K562 (cell line): ENCODE measurements around the gene IFNK. TPM values are rescaled to one million over a fixed set of nuclear protein-coding genes. Genes with fewer than 3 reads are reported as not detected.

Experiments
- ATAC-seq: fragments of 200-7000 bp; cut with Tn5 transposase; 3 replicates; pipeline ENCODE4 v1.9.1; 2020; ENCODE audit warnings: moderate library complexity
- BruUV-seq: library from RNA; stranded (reverse); fragments of 400-500 nt; replicated peaks from 2 replicates; lab custom pipeline; 2021; lab: Mats Ljungman, UMichigan
- CTCF ChIA-PET: fragments of 300-600 bp; formaldehyde crosslinking; extraction: SDS; loops from one replicate; lab custom pipeline; 2021; ENCODE audit warnings: low intra/inter-chr PET ratio; lab: Yijun Ruan, JAX
- POLR2A ChIA-PET: fragments of 300-600, 350-650 bp; sonication (Branson Sonifier 250); formaldehyde crosslinking; extraction: SDS; loops from one replicate; lab custom pipeline; 2021; ENCODE audit warnings: antibody characterized with exemption, inconsistent platforms; lab: Yijun Ruan, JAX
- DNase-seq, 4 experiments: peaks; one replicate each; pipeline versions ENCODE4 v3.0.0 to v3.0.0-alpha.2; 2011 to 2018; ENCODE audit warnings: low spot score in 3 of 4, mixed read lengths in 3 of 4; ENCODE audit errors: extremely low read depth in 1 of 4
- FAIRE-seq: peaks from 2 replicates; lab custom pipeline; 2011; peaks lifted over from hg19 to GRCh38; lab: Jason Lieb, UNC
- H2AFZ ChIP-seq: 2 replicates; pipeline ENCODE4 v1.6.0; 2011; ENCODE audit warnings: low read depth, low read length, control low read depth, inconsistent platforms
- H3K27ac ChIP-seq: fragments of 200-600 bp; 3 replicates; pipeline ENCODE4 v1.8.0; 2011; ENCODE audit warnings: low read depth, mild to moderate bottlenecking, control low read depth, inconsistent platforms, low read length, moderate library complexity, mixed read lengths; ENCODE audit errors: extremely low read depth
- H3K27me3 ChIP-seq, 2 experiments: fragments of 300-600 bp in 1 of 2; 2 replicates in 1 of 2; 3 replicates in 1 of 2; pipeline versions ENCODE4 v1.6.0 to v1.8.0; 2011; ENCODE audit warnings: inconsistent platforms in 2 of 2, low read length in 2 of 2, mild to moderate bottlenecking in 1 of 2, mixed read lengths in 1 of 2, moderate library complexity in 1 of 2; ENCODE audit not compliant: control insufficient read depth in 2 of 2, insufficient read depth in 2 of 2
- H3K36me3 ChIP-seq: fragments of 300-600 bp; 3 replicates; pipeline ENCODE4 v1.8.0; 2011; ENCODE audit warnings: mild to moderate bottlenecking, low read length, inconsistent platforms; ENCODE audit not compliant: control insufficient read depth, insufficient read depth
- H3K4me1 ChIP-seq, 2 experiments: fragments of 200-600 bp in 1 of 2; replicated peaks in 1 of 2; 2 replicates in 1 of 2; 3 replicates in 1 of 2; pipeline versions ENCODE4 v1.5.1 to v1.8.0; 2011; ENCODE audit warnings: inconsistent platforms in 2 of 2, low read length in 2 of 2, mild to moderate bottlenecking in 1 of 2, mixed read lengths in 1 of 2, moderate library complexity in 1 of 2; ENCODE audit not compliant: control insufficient read depth in 2 of 2, insufficient read depth in 2 of 2
- H3K4me2 ChIP-seq: 2 replicates; pipeline ENCODE4 v1.6.1; 2011; ENCODE audit warnings: low read length, control low read depth, inconsistent platforms, mixed read lengths; ENCODE audit not compliant: insufficient read depth
- H3K4me3 ChIP-seq: fragments of 200-600 bp; sonication (generic), shearing (Covaris generic); 2 replicates; pipeline ENCODE4 v1.5.1; 2016; ENCODE audit warnings: control low read depth, inconsistent platforms
- H3K79me2 ChIP-seq: fragments of 200-600 bp; 3 replicates; pipeline ENCODE4 v1.8.0; 2011; ENCODE audit warnings: low read length, inconsistent platforms; ENCODE audit not compliant: control insufficient read depth, insufficient read depth
- H3K9ac ChIP-seq, 2 experiments: 2 replicates each; pipeline versions ENCODE4 v1.6.0 to v1.6.1; 2011; ENCODE audit warnings: low read depth in 2 of 2, low read length in 2 of 2, control low read depth in 1 of 2, inconsistent platforms in 1 of 2, mild to moderate bottlenecking in 1 of 2, mixed read lengths in 1 of 2; ENCODE audit not compliant: insufficient read depth in 1 of 2
- H3K9me1 ChIP-seq: one replicate; pipeline ENCODE4 v1.6.0; 2011; ENCODE audit warnings: inconsistent platforms, mild to moderate bottlenecking, low read length, moderate library complexity; ENCODE audit not compliant: control insufficient read depth, insufficient read depth
- H3K9me3 ChIP-seq: replicated peaks from 2 replicates; pipeline ENCODE4 v1.5.1; 2011; ENCODE audit warnings: low read depth, low read length, inconsistent platforms; ENCODE audit not compliant: control insufficient read depth, insufficient read depth
- H4K20me1 ChIP-seq: replicated peaks from 2 replicates; pipeline ENCODE4 v1.6.1; 2011; ENCODE audit warnings: low read length, inconsistent platforms, mixed read lengths; ENCODE audit not compliant: control insufficient read depth, insufficient read depth
- ADNP ChIP-seq: fragments of 200-800 bp; sonication (Bioruptor generic); IDR thresholded peaks from 2 replicates; pipeline ENCODE4 v1.6.1; 2016; ENCODE audit warnings: missing genetic modification characterization, missing compliant biosample characterization
- BACH1 ChIP-seq: fragments of 200-800 bp; sonication (Bioruptor generic); IDR thresholded peaks from 2 replicates; pipeline ENCODE4 v1.6.1; 2016; ENCODE audit warnings: missing genetic modification characterization, missing compliant biosample characterization
- HIVEP1 ChIP-seq: fragments of 250-450 bp; sonication (Bioruptor Pico); IDR thresholded peaks from 2 replicates; pipeline ENCODE4 v1.4.0; 2020; ENCODE audit warnings: mild to moderate bottlenecking
- RFX1 ChIP-seq: fragments of 450-650 bp; IDR thresholded peaks from 2 replicates; pipeline ENCODE4 v1.6.1; 2016; ENCODE audit warnings: mild to moderate bottlenecking, moderate library complexity
- SIN3B ChIP-seq: fragments of 450-650 bp; IDR thresholded peaks from 2 replicates; pipeline ENCODE4 v1.6.1; 2017; ENCODE audit warnings: low read depth, mild to moderate bottlenecking, moderate library complexity
- TRIM28 ChIP-seq: fragments of 450-650 bp; IDR thresholded peaks from 2 replicates; pipeline ENCODE4 v1.6.1; 2017
- ZNF644 ChIP-seq: fragments of 200-800 bp; sonication (Bioruptor generic); IDR thresholded peaks from 2 replicates; pipeline ENCODE4 v1.6.1; 2016; ENCODE audit warnings: low read depth, missing genetic modification characterization, missing compliant biosample characterization
- ZNF696 ChIP-seq: fragments of 250-450 bp; sonication (Bioruptor Pico); conservative IDR thresholded peaks from 2 replicates; pipeline ENCODE4 v1.4.0; 2020; ENCODE audit warnings: mild to moderate bottlenecking, moderate library complexity
- WGBS: fragments of 100-300 bp; shearing (Covaris generic); methylation state at CpG from one replicate; pipeline ENCODE4 v1.1.6; 2016; ENCODE audit warnings: low coverage, mixed read lengths; ENCODE audit not compliant: insufficient coverage; ENCODE audit errors: missing lambda C conversion rate; 5-methylcytosine and 5-hydroxymethylcytosine counted together
- in situ Hi-C: fragments of 300-500 bp; cut with MboI; formaldehyde crosslinking; loops from 4 replicates; pipeline ENCODE4 v1.15.0; 2018; ENCODE audit warnings: inconsistent platforms, mixed read lengths
- intact Hi-C: fragments of 100-400 bp; cut with micrococcal nuclease; formaldehyde crosslinking; loops from 2 replicates; pipeline ENCODE4 v1.14.2; 2022
- polyA plus RNA-seq, 8 experiments: library from polyadenylated mRNA; depleted of rRNA in 4 of 8; stranded (reverse) in 5 of 8; unstranded in 3 of 8; fragments of >200 nt; fragmentation: Nextera tagmentation in 2 of 8; fragmentation: Illumina TruSeq in 1 of 8; extraction: Ambion mirVana in 2 of 8; extraction: Trizol in 1 of 8; gene quantifications; 2 replicates each; pipeline versions ENCODE4 v1.2.1 to v1.2.3, GENCODE V29; 2011 to 2014; ENCODE audit warnings: inconsistent platforms in 1 of 8, missing spikeins in 1 of 8
- total RNA-seq, 7 experiments: library from RNA; depleted of rRNA in 6 of 7; stranded (reverse); fragments of >200 nt in 6 of 7; fragmentation: Illumina TruSeq in 2 of 7; extraction: Trizol in 2 of 7; gene quantifications; 2 replicates each; pipeline versions ENCODE4 v1.2.1 to v1.2.3, GENCODE V29; 2011 to 2021; ENCODE audit warnings: low replicate concordance in 1 of 7
- TF ChIP-seq, protein P1 (sequence below): fragments of 250-450 bp; sonication (Bioruptor Pico); IDR thresholded peaks from 2 replicates; pipeline ENCODE4 v1.5.0; 2020; ENCODE audit warnings: mild to moderate bottlenecking, borderline replicate concordance
- TF ChIP-seq, protein P2 (sequence below), 3 experiments: fragments of 200-800 bp in 1 of 3; sonication (Bioruptor generic) in 1 of 3; sonication (generic) in 1 of 3; formaldehyde crosslinking in 1 of 3; IDR thresholded peaks; 2 replicates each; pipeline versions ENCODE4 v1.6.1 to v1.8.0; 2016 to 2022; ENCODE audit warnings: mild to moderate bottlenecking in 2 of 3, missing compliant biosample characterization in 2 of 3, missing genetic modification characterization in 2 of 3, missing genetic modification reagents in 1 of 3
- TF ChIP-seq, protein P3 (sequence below): fragments of 250-450 bp; sonication (Bioruptor Pico); IDR thresholded peaks from 2 replicates; pipeline ENCODE4 v1.8.0; 2022; ENCODE audit warnings: moderate library complexity, mild to moderate bottlenecking, inconsistent platforms
- TF ChIP-seq, protein P4 (sequence below): conservative IDR thresholded peaks from 2 replicates; pipeline ENCODE4 v1.6.1; 2011; ENCODE audit warnings: low read depth, mild to moderate bottlenecking, low read length; ENCODE audit not compliant: control insufficient read depth
- TF ChIP-seq, protein P5 (sequence below): sonication (generic); formaldehyde crosslinking; IDR thresholded peaks from 2 replicates; pipeline ENCODE4 v1.8.0; 2022; ENCODE audit warnings: missing genetic modification reagents, mild to moderate bottlenecking, moderate library complexity, borderline replicate concordance

Gene IFNK
- total and polyA plus RNA-seq, 9 of the 15 experiments (the other 6 are each of a cell fraction or from before 2014, with no cell fraction given): 0.11 TPM; not detected in 8

DNA sequence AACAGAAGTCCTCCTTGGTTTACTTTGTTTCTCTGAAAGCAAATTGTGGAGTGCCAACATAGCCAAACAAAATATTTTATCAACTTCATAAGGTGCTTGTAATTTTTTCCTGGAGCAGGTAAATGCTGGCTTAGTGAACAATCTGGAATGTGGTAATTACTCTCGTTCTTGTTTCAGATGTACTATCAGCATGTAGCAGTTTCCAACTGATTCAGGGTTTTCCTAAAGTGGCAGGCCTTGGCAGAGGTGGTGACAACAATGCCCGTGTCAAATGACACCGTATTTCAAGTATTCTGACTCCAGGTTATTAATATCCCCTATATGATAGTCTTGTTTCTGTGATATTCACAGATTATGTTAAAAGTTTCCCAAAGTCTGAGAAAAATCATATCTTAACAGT is 48.0 kb downstream of the IFNK start:
- no peak overlapping the region for H3K9ac ChIP-seq
- H3K36me3 ChIP-seq: no peaks in the 10 kb centered on the region
- no peak overlapping the region for H3K27ac ChIP-seq
- in situ Hi-C loops (no loop called here), intact Hi-C loops (no loop called here)
- H3K4me2 ChIP-seq: no peak overlapping the region; the same call in 1 of the 2 replicates
- TF ChIP-seq HIVEP1 (CRISPR knock-in tag) (no peak), ZNF696 (CRISPR knock-in tag) (no peak), RFX1 (no peak), ADNP (tag) (no peak), ZNF644 (tag) (no peak), TRIM28 (no peak), BACH1 (tag) (no peak), SIN3B (no peak)
- TF ChIP-seq, protein P1, sequence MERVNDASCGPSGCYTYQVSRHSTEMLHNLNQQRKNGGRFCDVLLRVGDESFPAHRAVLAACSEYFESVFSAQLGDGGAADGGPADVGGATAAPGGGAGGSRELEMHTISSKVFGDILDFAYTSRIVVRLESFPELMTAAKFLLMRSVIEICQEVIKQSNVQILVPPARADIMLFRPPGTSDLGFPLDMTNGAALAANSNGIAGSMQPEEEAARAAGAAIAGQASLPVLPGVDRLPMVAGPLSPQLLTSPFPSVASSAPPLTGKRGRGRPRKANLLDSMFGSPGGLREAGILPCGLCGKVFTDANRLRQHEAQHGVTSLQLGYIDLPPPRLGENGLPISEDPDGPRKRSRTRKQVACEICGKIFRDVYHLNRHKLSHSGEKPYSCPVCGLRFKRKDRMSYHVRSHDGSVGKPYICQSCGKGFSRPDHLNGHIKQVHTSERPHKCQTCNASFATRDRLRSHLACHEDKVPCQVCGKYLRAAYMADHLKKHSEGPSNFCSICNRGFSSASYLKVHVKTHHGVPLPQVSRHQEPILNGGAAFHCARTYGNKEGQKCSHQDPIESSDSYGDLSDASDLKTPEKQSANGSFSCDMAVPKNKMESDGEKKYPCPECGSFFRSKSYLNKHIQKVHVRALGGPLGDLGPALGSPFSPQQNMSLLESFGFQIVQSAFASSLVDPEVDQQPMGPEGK (CRISPR knock-in tag): no peak
- TF ChIP-seq, protein P2, sequence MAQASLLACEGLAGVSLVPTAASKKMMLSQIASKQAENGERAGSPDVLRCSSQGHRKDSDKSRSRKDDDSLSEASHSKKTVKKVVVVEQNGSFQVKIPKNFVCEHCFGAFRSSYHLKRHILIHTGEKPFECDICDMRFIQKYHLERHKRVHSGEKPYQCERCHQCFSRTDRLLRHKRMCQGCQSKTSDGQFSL (CRISPR knock-in tag; IDR thresholded peaks at IDR 0.05): no peak
- TF ChIP-seq, protein P2 (tag; IDR thresholded peaks at IDR 0.05): no peak
- TF ChIP-seq, protein P3, sequence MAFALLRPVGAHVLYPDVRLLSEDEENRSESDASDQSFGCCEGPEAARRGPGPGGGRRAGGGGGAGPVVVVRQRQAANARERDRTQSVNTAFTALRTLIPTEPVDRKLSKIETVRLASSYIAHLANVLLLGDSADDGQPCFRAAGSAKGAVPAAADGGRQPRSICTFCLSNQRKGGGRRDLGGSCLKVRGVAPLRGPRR (CRISPR knock-in tag): no peak
- TF ChIP-seq, protein P4, sequence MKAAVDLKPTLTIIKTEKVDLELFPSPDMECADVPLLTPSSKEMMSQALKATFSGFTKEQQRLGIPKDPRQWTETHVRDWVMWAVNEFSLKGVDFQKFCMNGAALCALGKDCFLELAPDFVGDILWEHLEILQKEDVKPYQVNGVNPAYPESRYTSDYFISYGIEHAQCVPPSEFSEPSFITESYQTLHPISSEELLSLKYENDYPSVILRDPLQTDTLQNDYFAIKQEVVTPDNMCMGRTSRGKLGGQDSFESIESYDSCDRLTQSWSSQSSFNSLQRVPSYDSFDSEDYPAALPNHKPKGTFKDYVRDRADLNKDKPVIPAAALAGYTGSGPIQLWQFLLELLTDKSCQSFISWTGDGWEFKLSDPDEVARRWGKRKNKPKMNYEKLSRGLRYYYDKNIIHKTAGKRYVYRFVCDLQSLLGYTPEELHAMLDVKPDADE: no peak
- TF ChIP-seq, protein P5, sequence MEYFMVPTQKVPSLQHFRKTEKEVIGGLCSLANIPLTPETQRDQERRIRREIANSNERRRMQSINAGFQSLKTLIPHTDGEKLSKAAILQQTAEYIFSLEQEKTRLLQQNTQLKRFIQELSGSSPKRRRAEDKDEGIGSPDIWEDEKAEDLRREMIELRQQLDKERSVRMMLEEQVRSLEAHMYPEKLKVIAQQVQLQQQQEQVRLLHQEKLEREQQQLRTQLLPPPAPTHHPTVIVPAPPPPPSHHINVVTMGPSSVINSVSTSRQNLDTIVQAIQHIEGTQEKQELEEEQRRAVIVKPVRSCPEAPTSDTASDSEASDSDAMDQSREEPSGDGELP (CRISPR knock-in tag): no peak
- TF ChIP-seq, all 486 proteins: peak for 0
- H4K20me1 ChIP-seq: no peaks in the 10 kb centered on the region
- no peak overlapping the region for H2AFZ ChIP-seq
- no peaks in the 10 kb centered on the region; a peak in 1 of 5 replicates for H3K4me1 ChIP-seq
- ChIA-PET POLR2A (no interaction called here), CTCF (no interaction called here)
- H3K4me3 ChIP-seq: no peak overlapping the region
- no peak for FAIRE-seq
- ATAC-seq: no peak
- H3K9me1 ChIP-seq: no peaks in the 10 kb centered on the region
- no peaks in the 10 kb centered on the region for H3K9me3 ChIP-seq
- no peak for DNase-seq
- WGBS: 18% methylated on average over 2 of the region's 3 CpGs
- no TSS peak for BruUV-seq
- H3K79me2 ChIP-seq: no peaks in the 10 kb centered on the region
- no peaks in the 10 kb centered on the region for H3K27me3 ChIP-seq
